OCI-LY1 (cell line): ENCODE data around the gene P4HB.

Source experiments
- H2AFZ ChIP-seq: fragments of 200-600 bp; sonication (generic), shearing (Covaris generic); 2 replicates; pipeline ENCODE4 v1.6.0; 2014; ENCODE audit warnings: antibody characterized with exemption, mild to moderate bottlenecking, low read length
- H3F3A ChIP-seq: fragments of 200-600 bp; sonication (generic), shearing (Covaris generic); 2 replicates; pipeline ENCODE4 v1.6.0; 2014; ENCODE audit warnings: mild to moderate bottlenecking, antibody characterized with exemption, low read length, moderate library complexity; ENCODE audit not compliant: insufficient read depth
- H3K27ac ChIP-seq: fragments of 200-600 bp; sonication (generic); 2 replicates; pipeline ENCODE4 v1.5.1; 2014; ENCODE audit warnings: low read length, mixed run types, mild to moderate bottlenecking, low read depth; ENCODE audit not compliant: poor library complexity, severe bottlenecking
- H3K27me3 ChIP-seq: fragments of 200-600 bp; sonication (generic); 2 replicates; pipeline ENCODE4 v1.6.0; 2014; ENCODE audit warnings: antibody characterized with exemption, mild to moderate bottlenecking, low read length, moderate library complexity; ENCODE audit not compliant: insufficient read depth
- H3K36me3 ChIP-seq: fragments of 200-600 bp; sonication (generic); 2 replicates; pipeline ENCODE4 v1.6.1; 2014; ENCODE audit warnings: mild to moderate bottlenecking, antibody characterized with exemption, low read length, moderate library complexity, mixed read lengths; ENCODE audit not compliant: insufficient read depth
- H3K4me1 ChIP-seq: fragments of 200-600 bp; sonication (generic); 2 replicates; pipeline ENCODE4 v1.5.1; 2014; ENCODE audit warnings: mild to moderate bottlenecking, low read length, moderate library complexity; ENCODE audit not compliant: insufficient read depth, severe bottlenecking
- H3K4me2 ChIP-seq: fragments of 200-600 bp; sonication (generic), shearing (Covaris generic); 2 replicates; pipeline ENCODE4 v1.6.1; 2014; ENCODE audit warnings: low read length
- H3K4me3 ChIP-seq: fragments of 200-600 bp; sonication (generic); 2 replicates; pipeline ENCODE4 v1.5.1; 2014; ENCODE audit warnings: low read length, low read depth, mild to moderate bottlenecking, mixed read lengths; ENCODE audit not compliant: poor library complexity, severe bottlenecking
- H3K79me2 ChIP-seq: fragments of 200-600 bp; shearing (Covaris generic); 2 replicates; pipeline ENCODE4 v1.6.1; 2016; ENCODE audit warnings: mixed run types, low read length, mixed read lengths; ENCODE audit not compliant: insufficient read depth
- H3K9ac ChIP-seq: fragments of 200-600 bp; sonication (generic), shearing (Covaris generic); 2 replicates; pipeline ENCODE4 v1.6.1; 2014; ENCODE audit warnings: mild to moderate bottlenecking, low read length, mixed read lengths
- H3K9me2 ChIP-seq: fragments of 200-600 bp; sonication (generic), shearing (Covaris generic); 2 replicates; pipeline ENCODE4 v1.6.1; 2014; ENCODE audit warnings: low read depth, mild to moderate bottlenecking, low read length, mixed read lengths
- H3K9me3 ChIP-seq: fragments of 200-600 bp; shearing (Covaris generic); 2 replicates; pipeline ENCODE4 v1.6.1; 2014; ENCODE audit warnings: low read length, mixed read lengths
- H4K20me1 ChIP-seq: fragments of 200-600 bp; sonication (generic), shearing (Covaris generic); 2 replicates; pipeline ENCODE4 v1.6.0; 2016; ENCODE audit warnings: mild to moderate bottlenecking, low read length; ENCODE audit not compliant: insufficient read depth
- EZH2 ChIP-seq: fragments of 200-600 bp; sonication (generic), shearing (Covaris generic); IDR thresholded peaks from 2 replicates; pipeline ENCODE4 v1.8.0; 2017; ENCODE audit warnings: borderline replicate concordance, mixed run types, mild to moderate bottlenecking, antibody characterized with exemption, low read length, moderate library complexity, mixed read lengths
- TF ChIP-seq, protein P1 (sequence below): fragments of 200-600 bp; sonication (generic), shearing (Covaris generic); IDR thresholded peaks from 2 replicates; pipeline ENCODE4 v1.5.1; 2017; ENCODE audit warnings: mild to moderate bottlenecking, antibody characterized with exemption, low read length, moderate library complexity, mixed read lengths

The P4HB gene

DNA sequence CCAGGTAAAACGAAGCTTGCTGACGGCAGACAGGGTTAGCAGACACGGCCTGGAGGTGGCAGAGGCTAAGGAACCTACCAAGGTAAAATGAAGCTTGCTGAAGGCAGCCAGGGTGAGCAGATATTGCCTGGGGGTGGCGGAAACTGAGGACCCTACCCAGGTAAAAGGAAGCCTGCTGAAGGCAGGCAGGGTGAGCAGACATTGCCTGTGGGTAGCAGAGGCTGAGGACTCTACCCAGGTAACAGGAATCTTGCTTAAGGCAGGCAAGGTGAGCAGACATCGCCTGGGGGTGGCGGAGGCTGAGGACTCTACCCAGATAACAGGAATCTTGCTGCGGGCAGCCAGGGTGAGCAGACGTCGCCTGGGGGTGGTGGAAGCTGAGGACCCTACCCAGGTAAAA lies 59.0 kb downstream of the P4HB start:
- Histone ChIP-seq H2AFZ (no peak overlapping the region), H3K4me1 (no peaks in the 10 kb centered on the region), H3K4me2 (no peak overlapping the region), H3K4me3 (no peak overlapping the region), H3K9me3 (no peaks in the 10 kb centered on the region; the same call in 1 of the 2 replicates), H4K20me1 (no peaks in the 10 kb centered on the region), H3F3A (no peaks in the 10 kb centered on the region), H3K9ac (no peak overlapping the region), H3K27me3 (peaks cover 22% of the 10 kb centered on the region), H3K27ac (no peak overlapping the region), H3K9me2 (no peaks in the 10 kb centered on the region), H3K36me3 (no peaks in the 10 kb centered on the region), H3K79me2 (no peaks in the 10 kb centered on the region)
- no peak for TF ChIP-seq EZH2
- TF ChIP-seq, protein P1, sequence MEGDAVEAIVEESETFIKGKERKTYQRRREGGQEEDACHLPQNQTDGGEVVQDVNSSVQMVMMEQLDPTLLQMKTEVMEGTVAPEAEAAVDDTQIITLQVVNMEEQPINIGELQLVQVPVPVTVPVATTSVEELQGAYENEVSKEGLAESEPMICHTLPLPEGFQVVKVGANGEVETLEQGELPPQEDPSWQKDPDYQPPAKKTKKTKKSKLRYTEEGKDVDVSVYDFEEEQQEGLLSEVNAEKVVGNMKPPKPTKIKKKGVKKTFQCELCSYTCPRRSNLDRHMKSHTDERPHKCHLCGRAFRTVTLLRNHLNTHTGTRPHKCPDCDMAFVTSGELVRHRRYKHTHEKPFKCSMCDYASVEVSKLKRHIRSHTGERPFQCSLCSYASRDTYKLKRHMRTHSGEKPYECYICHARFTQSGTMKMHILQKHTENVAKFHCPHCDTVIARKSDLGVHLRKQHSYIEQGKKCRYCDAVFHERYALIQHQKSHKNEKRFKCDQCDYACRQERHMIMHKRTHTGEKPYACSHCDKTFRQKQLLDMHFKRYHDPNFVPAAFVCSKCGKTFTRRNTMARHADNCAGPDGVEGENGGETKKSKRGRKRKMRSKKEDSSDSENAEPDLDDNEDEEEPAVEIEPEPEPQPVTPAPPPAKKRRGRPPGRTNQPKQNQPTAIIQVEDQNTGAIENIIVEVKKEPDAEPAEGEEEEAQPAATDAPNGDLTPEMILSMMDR: no peak

DNA sequence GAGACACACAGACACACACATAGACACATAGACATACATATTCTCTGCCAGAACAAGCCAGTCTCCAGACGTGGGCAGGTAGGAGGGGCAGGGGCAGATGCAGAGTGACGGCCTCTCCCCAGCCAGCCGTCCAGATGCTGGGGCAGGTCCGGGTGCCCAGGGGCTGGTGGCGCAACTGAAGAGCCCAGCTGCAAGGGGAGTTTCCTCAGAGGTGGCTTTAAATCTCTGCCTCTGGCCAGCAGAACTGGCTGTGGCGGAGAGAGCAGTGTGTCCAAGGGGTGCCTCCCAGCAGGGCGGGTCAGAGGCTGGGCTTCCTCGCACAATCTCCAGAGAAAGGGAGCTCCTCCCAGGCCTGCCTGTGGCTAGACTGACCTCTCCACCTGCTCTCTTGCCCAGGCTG lies 65.8 kb downstream of the P4HB start:
- no peaks in the 10 kb centered on the region; the same call in 1 of the 2 replicates for H3K27me3 ChIP-seq
- no peaks in the 10 kb centered on the region for H3K36me3 ChIP-seq
- TF ChIP-seq EZH2: no peak
- TF ChIP-seq, protein P1: no peak
- no peaks in the 10 kb centered on the region for H4K20me1 ChIP-seq
- no peak overlapping the region for H2AFZ ChIP-seq
- no peaks in the 10 kb centered on the region for H3K9me3 ChIP-seq
- H3K4me1 ChIP-seq: no peaks in the 10 kb centered on the region
- no peaks in the 10 kb centered on the region for H3K9me2 ChIP-seq
- no peak overlapping the region for H3K4me2 ChIP-seq
- H3F3A ChIP-seq: no peaks in the 10 kb centered on the region
- H3K79me2 ChIP-seq: no peaks in the 10 kb centered on the region
- H3K4me3 ChIP-seq: no peak overlapping the region
- H3K9ac ChIP-seq: no peak overlapping the region
- H3K27ac ChIP-seq: no peak overlapping the region

DNA sequence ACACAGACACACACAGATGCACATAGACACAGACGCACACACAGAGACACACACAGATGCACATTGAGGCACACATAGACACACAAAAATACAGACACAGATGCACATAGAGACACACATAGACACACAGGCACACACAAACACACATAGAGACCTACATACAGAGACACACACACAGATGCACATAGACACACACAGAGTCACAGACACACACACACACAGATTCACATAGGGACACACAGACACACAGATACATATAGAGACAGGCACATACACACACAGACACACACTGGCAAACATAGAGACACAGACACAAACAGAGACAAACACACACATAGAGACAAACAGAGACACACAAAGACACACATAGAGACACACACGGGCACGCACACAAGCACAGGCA lies 66.3 kb downstream of the P4HB start:
- TF ChIP-seq, protein P1: no peak
- no peak for TF ChIP-seq EZH2
- Histone ChIP-seq H3K27me3 (no peaks in the 10 kb centered on the region), H3K9me3 (no peaks in the 10 kb centered on the region)

More for the DNA sequence above, 66.3 kb downstream of the P4HB start:
- Histone ChIP-seq H4K20me1 (no peaks in the 10 kb centered on the region), H3K36me3 (no peaks in the 10 kb centered on the region), H3K4me1 (no peaks in the 10 kb centered on the region), H3K4me2 (no peak overlapping the region), H3K9ac (no peak overlapping the region), H3K27ac (no peak overlapping the region), H3K79me2 (no peaks in the 10 kb centered on the region), H2AFZ (no peak overlapping the region), H3F3A (no peaks in the 10 kb centered on the region), H3K4me3 (no peak overlapping the region), H3K9me2 (no peaks in the 10 kb centered on the region)
